OCI-LY1 (cell line): Measurements from ENCODE around the gene LONRF2.

Experiments used
- EZH2 ChIP-seq: fragments of 200-600 bp; sonication (generic), shearing (Covaris generic); IDR thresholded peaks from 2 replicates; pipeline ENCODE4 v1.8.0; 2017; ENCODE audit warnings: borderline replicate concordance, mixed run types, mild to moderate bottlenecking, antibody characterized with exemption, low read length, moderate library complexity, mixed read lengths
- TF ChIP-seq, protein P1 (sequence below): fragments of 200-600 bp; sonication (generic), shearing (Covaris generic); IDR thresholded peaks from 2 replicates; pipeline ENCODE4 v1.5.1; 2017; ENCODE audit warnings: mild to moderate bottlenecking, antibody characterized with exemption, low read length, moderate library complexity, mixed read lengths

DNA sequence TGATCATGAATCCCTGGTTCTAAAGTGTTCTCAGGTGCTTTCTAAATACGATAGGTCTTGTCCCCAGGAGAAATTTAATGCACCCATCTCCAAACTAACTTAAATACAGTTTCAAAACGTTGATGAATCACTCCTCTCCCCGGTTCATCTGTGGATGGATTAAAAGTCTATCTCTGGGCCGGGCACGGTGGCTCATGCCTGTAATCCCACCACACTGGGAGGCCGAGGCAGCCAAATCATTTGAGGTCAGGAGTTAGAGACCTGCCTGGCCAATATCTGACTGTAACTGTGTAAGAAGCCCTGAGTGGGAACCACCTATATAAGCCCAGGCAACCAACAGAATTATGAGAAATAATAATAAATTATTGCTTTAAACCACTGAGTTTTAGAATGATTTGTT lies 78.7 kb downstream of the LONRF2 start:
- TF ChIP-seq, protein P1, sequence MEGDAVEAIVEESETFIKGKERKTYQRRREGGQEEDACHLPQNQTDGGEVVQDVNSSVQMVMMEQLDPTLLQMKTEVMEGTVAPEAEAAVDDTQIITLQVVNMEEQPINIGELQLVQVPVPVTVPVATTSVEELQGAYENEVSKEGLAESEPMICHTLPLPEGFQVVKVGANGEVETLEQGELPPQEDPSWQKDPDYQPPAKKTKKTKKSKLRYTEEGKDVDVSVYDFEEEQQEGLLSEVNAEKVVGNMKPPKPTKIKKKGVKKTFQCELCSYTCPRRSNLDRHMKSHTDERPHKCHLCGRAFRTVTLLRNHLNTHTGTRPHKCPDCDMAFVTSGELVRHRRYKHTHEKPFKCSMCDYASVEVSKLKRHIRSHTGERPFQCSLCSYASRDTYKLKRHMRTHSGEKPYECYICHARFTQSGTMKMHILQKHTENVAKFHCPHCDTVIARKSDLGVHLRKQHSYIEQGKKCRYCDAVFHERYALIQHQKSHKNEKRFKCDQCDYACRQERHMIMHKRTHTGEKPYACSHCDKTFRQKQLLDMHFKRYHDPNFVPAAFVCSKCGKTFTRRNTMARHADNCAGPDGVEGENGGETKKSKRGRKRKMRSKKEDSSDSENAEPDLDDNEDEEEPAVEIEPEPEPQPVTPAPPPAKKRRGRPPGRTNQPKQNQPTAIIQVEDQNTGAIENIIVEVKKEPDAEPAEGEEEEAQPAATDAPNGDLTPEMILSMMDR, result no peak
- no peak for TF ChIP-seq EZH2
